CD4-positive, alpha-beta memory T cell (primary cell): ENCODE data around the gene ERRFI1. TPM values are rescaled to one million over a fixed set of nuclear protein-coding genes. Genes with fewer than 3 reads are reported as not detected.
A peak's percentile ranks its signal among the peaks of the same experiment; 100 is the strongest.

Experiments used
- CTCF ChIA-PET: fragments of 350-600 bp; sonication (Branson Sonifier 250); formaldehyde crosslinking; loops from one replicate; lab custom pipeline; 2021; ENCODE audit warnings: inconsistent platforms; ENCODE audit not compliant: partially characterized antibody; lab: Charles Lee
- POLR2A ChIA-PET: fragments of 350-600 bp; sonication (Branson Sonifier 250); formaldehyde crosslinking; loops from one replicate; lab custom pipeline; 2021; ENCODE audit not compliant: partially characterized antibody; lab: Charles Lee
- DNase-seq, 5 donors: peaks; one replicate each; pipeline versions ENCODE4 v3.0.0 to v3.0.0-alpha.2; 2020 to 2022; ENCODE audit warnings: mixed read lengths in 1 of 5
- H3K27ac ChIP-seq: one replicate; pipeline ENCODE4 v1.7.0; 2013; ENCODE audit warnings: low read depth, low read length
- H3K27me3 ChIP-seq: 2 replicates; pipeline ENCODE4 v1.7.0; 2013; ENCODE audit warnings: mild to moderate bottlenecking, low read length, moderate library complexity; ENCODE audit not compliant: insufficient read depth
- H3K36me3 ChIP-seq: 2 replicates; pipeline ENCODE4 v1.7.0; 2013; ENCODE audit warnings: mild to moderate bottlenecking, low read length, moderate library complexity; ENCODE audit not compliant: insufficient read depth
- H3K4me1 ChIP-seq: 2 replicates; pipeline ENCODE4 v1.7.0; 2013; ENCODE audit warnings: mild to moderate bottlenecking, low read length, moderate library complexity; ENCODE audit not compliant: insufficient read depth
- H3K4me3 ChIP-seq, 2 donors: one replicate each; pipeline ENCODE4 v1.7.0; 2013; ENCODE audit warnings: low read length in 2 of 2, mild to moderate bottlenecking in 1 of 2
- H3K9me3 ChIP-seq, 2 donors: one replicate each; pipeline ENCODE4 v1.7.0; 2013; ENCODE audit warnings: low read length in 2 of 2, control low read depth in 1 of 2; ENCODE audit not compliant: control insufficient read depth in 1 of 2
- H3K27ac Mint-ChIP-seq, 7 donors: one replicate each; pipeline ENCODE4 v1.8.0; 2020 to 2021; ENCODE audit warnings: mixed read lengths in 7 of 7, mild to moderate bottlenecking in 6 of 7, inconsistent platforms in 3 of 7, moderate library complexity in 3 of 7
- H3K27me3 Mint-ChIP-seq, 2 donors: one replicate each; pipeline ENCODE4 v1.8.0; 2020 to 2021; ENCODE audit warnings: mixed read lengths in 2 of 2
- H3K36me3 Mint-ChIP-seq, 2 donors: one replicate each; pipeline ENCODE4 v1.8.0; 2020 to 2021; ENCODE audit warnings: mixed read lengths in 2 of 2, inconsistent platforms in 1 of 2, mild to moderate bottlenecking in 1 of 2
- H3K4me1 Mint-ChIP-seq, 4 donors: one replicate each; pipeline ENCODE4 v1.8.0; 2020 to 2021; ENCODE audit warnings: mixed read lengths in 4 of 4, mild to moderate bottlenecking in 1 of 4
- H3K4me3 Mint-ChIP-seq, 8 donors: one replicate each; pipeline ENCODE4 v1.8.0; 2020 to 2021; ENCODE audit warnings: mixed read lengths in 8 of 8, mild to moderate bottlenecking in 7 of 8, moderate library complexity in 6 of 8, inconsistent platforms in 3 of 8
- H3K9me3 Mint-ChIP-seq, 8 donors: one replicate each; pipeline ENCODE4 v1.8.0; 2020 to 2021; ENCODE audit warnings: mixed read lengths in 8 of 8, mild to moderate bottlenecking in 5 of 8, inconsistent platforms in 3 of 8, moderate library complexity in 1 of 8
- intact Hi-C: fragments of 100-400 bp; cut with micrococcal nuclease; formaldehyde crosslinking; loops from one replicate; pipeline ENCODE4 v1.15.1; 2023
- polyA plus RNA-seq, 2 donors: library from polyadenylated mRNA; unstranded; fragments of 300-500 nt; fragmentation: Illumina TruSeq; gene quantifications; one replicate each; pipeline ENCODE4 v1.2.3, GENCODE V29; 2021
- total RNA-seq, 2 experiments: library from RNA; stranded (reverse); gene quantifications; one replicate each; pipeline ENCODE4 v1.2.3, GENCODE V29; 2021

The ERRFI1 gene
- total and polyA plus RNA-seq, 4 experiments from 2014 or later, result 0.18 to 1.0 (median 0.88) TPM

- peaks cover 68% of the 10 kb centered on the region for H3K36me3 ChIP-seq
- Mint-ChIP-seq H3K36me3 (peaks cover 48 to 68% of the 10 kb centered on the region in 2 donors), H3K4me3 (no peak overlapping the region), H3K4me1 (peaks cover 6 to 10% (median 8%) of the 10 kb centered on the region in 4 donors), H3K27me3 (no peaks in the 10 kb centered on the region), H3K9me3 (no peaks in the 10 kb centered on the region), H3K27ac (peak overlapping the region in 3 of 7 donors; percentile 38 to 82 (median 47))
- no peaks in the 10 kb centered on the region for H3K9me3 ChIP-seq
- H3K27me3 ChIP-seq, result no peaks in the 10 kb centered on the region
- no peak overlapping the region for H3K27ac ChIP-seq
- intact Hi-C loops, result no loop called here
- ChIA-PET CTCF (interaction anchor here (0.8 to 3.3 kb wide), 14 partner anchors 8 to 369 kb away, joined by 3 to 10 read pairs (median 6); no protein-coding TSS in a partner anchor), POLR2A (no interaction called here)
- DNase-seq, result no peak
- no peak overlapping the region for H3K4me3 ChIP-seq
- peaks cover 5% of the 10 kb centered on the region for H3K4me1 ChIP-seq
Observed at GRCh38 chr1:7980984-7981383, 45.1 kb downstream of the ERRFI1 start.

- no peaks in the 10 kb centered on the region for H3K4me1 ChIP-seq
- intact Hi-C loops, result no loop called here
- peak in 1 of 5 donors; percentile 20 for DNase-seq
- no peak overlapping the region for H3K4me3 Mint-ChIP-seq
- peaks cover 32 to 56% of the 10 kb centered on the region in 2 donors for H3K36me3 Mint-ChIP-seq
- no peaks in the 10 kb centered on the region for H3K27me3 ChIP-seq
- peaks cover 37% of the 10 kb centered on the region for H3K36me3 ChIP-seq
- no peak overlapping the region for H3K27ac Mint-ChIP-seq
- H3K9me3 Mint-ChIP-seq, result no peaks in the 10 kb centered on the region
- no peak overlapping the region for H3K27ac ChIP-seq
- H3K4me3 ChIP-seq, result no peak overlapping the region
- CTCF ChIA-PET, result interaction anchor here (0.7 to 2.7 kb wide), 7 partner anchors 9 to 375 kb away, joined by 3 to 22 read pairs (median 7); partner anchors contain the start of gene PARK7
- POLR2A ChIA-PET, result interaction anchor here (2.1 kb wide), 1 partner anchor 14 kb away, joined by 10 read pairs; the partner anchor contains the start of gene PARK7
- H3K9me3 ChIP-seq, result no peaks in the 10 kb centered on the region
- no peaks in the 10 kb centered on the region for H3K27me3 Mint-ChIP-seq
- peaks cover 0 to 8% (median 6%) of the 10 kb centered on the region in 4 donors for H3K4me1 Mint-ChIP-seq
Observed at GRCh38 chr1:7975212-7975865, 50.8 kb downstream of the ERRFI1 start.

- Histone ChIP-seq H3K4me3 (no peak overlapping the region), H3K36me3 (peaks cover 41% of the 10 kb centered on the region), H3K9me3 (no peaks in the 10 kb centered on the region), H3K27me3 (no peaks in the 10 kb centered on the region), H3K27ac (no peak overlapping the region), H3K4me1 (no peaks in the 10 kb centered on the region)
- intact Hi-C loops, result no loop called here
- no peak for DNase-seq
- peaks cover 34 to 53% of the 10 kb centered on the region in 2 donors for H3K36me3 Mint-ChIP-seq
- H3K4me3 Mint-ChIP-seq, result no peak overlapping the region
- H3K9me3 Mint-ChIP-seq, result no peaks in the 10 kb centered on the region
- POLR2A ChIA-PET, result no interaction called here
- CTCF ChIA-PET, result interaction anchor here (0.7 to 1.3 kb wide), 2 partner anchors 9 to 385 kb away, joined by 3 to 8 read pairs; no protein-coding TSS in a partner anchor
- no peak overlapping the region for H3K27ac Mint-ChIP-seq
- H3K27me3 Mint-ChIP-seq, result no peaks in the 10 kb centered on the region
- H3K4me1 Mint-ChIP-seq, result peaks cover 5 to 9% (median 7%) of the 10 kb centered on the region in 4 donors
Observed at GRCh38 chr1:7973086-7973485, 53.0 kb downstream of the ERRFI1 start.

GRCh38 chr1:7972285-7972684 lies 53.8 kb downstream of the ERRFI1 start:
- H3K27ac Mint-ChIP-seq, result no peak overlapping the region
- H3K4me3 Mint-ChIP-seq, result no peak overlapping the region
- H3K4me1 Mint-ChIP-seq, result peaks cover 6 to 12% (median 8%) of the 10 kb centered on the region in 4 donors
- H3K27me3 Mint-ChIP-seq, result no peaks in the 10 kb centered on the region
- ChIA-PET POLR2A (no interaction called here), CTCF (interaction anchor here (1.0 to 1.3 kb wide), 2 partner anchors 10 to 42 kb away, joined by 3 to 8 read pairs; no protein-coding TSS in a partner anchor)
- H3K4me1 ChIP-seq, result peaks cover 5% of the 10 kb centered on the region
- no peaks in the 10 kb centered on the region for H3K27me3 ChIP-seq
- no peak overlapping the region for H3K4me3 ChIP-seq
- H3K9me3 ChIP-seq, result no peaks in the 10 kb centered on the region
- intact Hi-C loops, result no loop called here
- H3K36me3 Mint-ChIP-seq, result peaks cover 31 to 49% of the 10 kb centered on the region in 2 donors
- no peaks in the 10 kb centered on the region for H3K9me3 Mint-ChIP-seq
- no peak for DNase-seq
- H3K27ac ChIP-seq, result no peak overlapping the region
- peaks cover 41% of the 10 kb centered on the region for H3K36me3 ChIP-seq

- Histone ChIP-seq H3K4me3 (no peak overlapping the region), H3K9me3 (no peaks in the 10 kb centered on the region), H3K27ac (no peak overlapping the region), H3K4me1 (peaks cover 16% of the 10 kb centered on the region), H3K36me3 (peaks cover 45% of the 10 kb centered on the region), H3K27me3 (no peaks in the 10 kb centered on the region)
- Mint-ChIP-seq H3K27me3 (no peaks in the 10 kb centered on the region), H3K4me1 (peaks cover 13 to 23% (median 18%) of the 10 kb centered on the region in 4 donors), H3K27ac (peak overlapping the region in 1 of 7 donors; percentile 53), H3K4me3 (no peak overlapping the region), H3K36me3 (peaks cover 34 to 52% of the 10 kb centered on the region in 2 donors), H3K9me3 (no peaks in the 10 kb centered on the region)
- ChIA-PET POLR2A (interaction anchor here (1.6 kb wide), 1 partner anchor 9 kb away, joined by 6 read pairs; the partner anchor contains the start of gene PARK7), CTCF (interaction anchor here (1.1 kb wide), 1 partner anchor 10 kb away, joined by 5 read pairs; no protein-coding TSS in a partner anchor)
- DNase-seq, result no peak
- intact Hi-C loops, result no loop called here
Observed at GRCh38 chr1:7971024-7971423, 55.1 kb downstream of the ERRFI1 start.

- DNase-seq, result no peak
- Histone ChIP-seq H3K36me3 (peaks cover 51% of the 10 kb centered on the region), H3K9me3 (no peaks in the 10 kb centered on the region), H3K27ac (no peak overlapping the region), H3K4me3 (no peak overlapping the region), H3K4me1 (peaks cover 23% of the 10 kb centered on the region), H3K27me3 (no peaks in the 10 kb centered on the region)
- POLR2A ChIA-PET, result interaction anchor here (1.6 kb wide), 1 partner anchor 9 kb away, joined by 6 read pairs; the partner anchor contains the start of gene PARK7
- Mint-ChIP-seq H3K27me3 (no peaks in the 10 kb centered on the region), H3K36me3 (peaks cover 37 to 55% of the 10 kb centered on the region in 2 donors), H3K4me3 (no peak overlapping the region), H3K4me1 (peaks cover 18 to 30% (median 22%) of the 10 kb centered on the region in 4 donors), H3K9me3 (no peaks in the 10 kb centered on the region), H3K27ac (peak overlapping the region in 3 of 7 donors; percentile 48 to 64 (median 52))
- CTCF ChIA-PET, result interaction anchor here (1.1 kb wide), 1 partner anchor 11 kb away, joined by 5 read pairs; no protein-coding TSS in a partner anchor
- intact Hi-C loops, result no loop called here
Observed at GRCh38 chr1:7970246-7970645, 55.9 kb downstream of the ERRFI1 start.

GRCh38 chr1:7967651-7968050 lies 58.5 kb downstream of the ERRFI1 start:
- Histone ChIP-seq H3K4me1 (peaks cover 49% of the 10 kb centered on the region), H3K9me3 (no peaks in the 10 kb centered on the region), H3K36me3 (peaks cover 66% of the 10 kb centered on the region), H3K4me3 (no peak overlapping the region), H3K27ac (no peak overlapping the region), H3K27me3 (no peaks in the 10 kb centered on the region)
- Mint-ChIP-seq H3K9me3 (no peaks in the 10 kb centered on the region), H3K27ac (peak overlapping the region in 3 of 7 donors; percentile 2 to 75 (median 22)), H3K27me3 (no peaks in the 10 kb centered on the region), H3K4me1 (peaks cover 26 to 52% (median 41%) of the 10 kb centered on the region in 4 donors), H3K36me3 (peaks cover 46 to 71% of the 10 kb centered on the region in 2 donors), H3K4me3 (no peak overlapping the region)
- DNase-seq, result no peak
- POLR2A ChIA-PET, result no interaction called here
- intact Hi-C loops, result no loop called here
- CTCF ChIA-PET, result interaction anchor here (1.6 kb wide), 1 partner anchor 14 kb away, joined by 7 read pairs; no protein-coding TSS in a partner anchor
